Stimulated activated CD8-positive, alpha-beta memory T cell treated with anti-CD3 and anti-CD28 coated beads, Interleukin-12 subunit alpha, Interleukin-12 subunit beta, amount 100 ng/mL, for 24 hours (primary cell): ENCODE measurements around the gene TMEM144.
"Not testable (repeated sequence)": the region's sequence is repeated elsewhere in the genome, so short reads cannot be mapped to it uniquely, and the experiment has no call there.

ENCODE experiments used
- DNase-seq: peaks from one replicate; pipeline ENCODE4 v3.0.0-alpha.2; 2020; ENCODE audit errors: extremely low read depth

Gene TMEM144

DNA sequence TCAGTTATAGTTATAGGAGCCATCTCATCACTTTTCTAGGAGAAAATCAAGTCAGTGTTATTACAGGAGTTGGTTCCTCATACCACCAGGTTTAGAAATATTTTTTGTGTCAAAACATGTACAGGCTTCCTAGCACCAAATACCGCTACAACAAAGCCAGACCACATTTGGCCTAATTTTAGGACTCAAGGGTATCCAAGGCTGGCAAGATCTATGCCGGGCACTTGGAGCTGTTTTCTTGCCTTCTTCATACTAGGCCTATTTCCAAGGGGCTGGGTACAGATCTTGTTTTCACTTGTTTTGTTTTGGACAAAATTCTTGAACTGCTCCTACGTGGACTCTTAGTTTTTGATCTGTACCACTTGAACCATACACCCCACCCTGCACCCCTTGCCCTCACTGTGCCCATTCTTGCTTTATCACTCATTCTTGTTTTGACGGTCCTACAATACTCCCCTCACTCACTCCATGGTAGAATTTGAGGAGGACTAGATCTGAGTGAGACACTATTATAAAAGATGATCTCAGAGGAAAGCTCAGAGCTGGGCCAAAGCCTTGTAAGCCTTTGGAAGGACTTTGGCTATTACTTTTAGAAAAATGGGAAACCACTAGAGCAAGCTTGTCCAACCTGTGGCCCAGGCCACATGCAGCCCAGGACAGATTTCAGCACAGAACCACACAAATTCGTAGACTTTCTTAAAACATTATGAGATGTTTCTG lies 17.7 kb upstream of the TMEM144 start:
- DNase-seq: no peak

DNA sequence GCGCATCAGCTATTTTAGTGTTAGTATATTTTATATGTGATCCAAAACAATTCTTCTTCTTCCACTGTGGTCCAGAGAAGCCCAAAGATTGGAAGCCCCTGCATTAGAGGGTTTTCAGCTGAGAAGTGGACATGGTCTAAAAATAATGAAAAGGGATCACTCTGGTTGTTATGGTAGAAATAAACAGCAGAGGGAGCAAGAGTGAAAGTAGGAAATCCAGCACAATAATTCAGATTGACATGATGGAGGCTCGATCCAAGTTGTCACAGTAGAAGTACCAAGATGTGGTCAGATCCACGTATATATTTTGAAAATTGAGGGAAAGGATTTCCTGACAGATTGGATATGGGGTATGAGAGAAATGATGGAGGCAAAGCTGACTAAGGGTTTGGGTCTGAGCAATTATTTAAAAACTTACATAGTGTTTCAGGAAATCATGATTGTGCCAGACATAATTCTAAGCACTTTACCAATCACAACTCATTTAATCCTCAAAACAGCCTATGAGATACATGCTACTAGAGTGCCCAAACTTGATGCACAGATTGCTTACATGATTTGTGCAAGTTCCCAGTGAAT lies 17.0 kb upstream of the TMEM144 start:
- DNase-seq: no peak

DNA sequence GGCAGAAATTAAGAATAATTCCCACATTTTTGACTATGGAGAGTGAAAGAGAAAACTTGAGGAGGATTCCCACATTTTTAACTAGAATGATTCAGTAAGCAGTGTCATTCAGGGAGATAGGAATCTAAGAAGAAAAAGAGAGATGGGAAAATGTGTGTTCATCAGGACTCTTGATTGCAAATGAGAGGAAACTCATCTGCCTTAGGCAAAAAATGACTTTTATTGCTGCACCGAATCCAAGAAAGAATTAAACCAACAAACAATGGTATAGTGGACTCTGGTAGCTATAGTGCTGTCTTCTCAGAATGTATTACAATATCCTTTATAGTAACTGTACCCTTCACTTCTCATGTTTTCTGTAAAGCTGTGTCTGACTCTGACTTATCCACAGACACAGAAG lies 15.0 kb upstream of the TMEM144 start:
- DNase-seq: no peak

DNA sequence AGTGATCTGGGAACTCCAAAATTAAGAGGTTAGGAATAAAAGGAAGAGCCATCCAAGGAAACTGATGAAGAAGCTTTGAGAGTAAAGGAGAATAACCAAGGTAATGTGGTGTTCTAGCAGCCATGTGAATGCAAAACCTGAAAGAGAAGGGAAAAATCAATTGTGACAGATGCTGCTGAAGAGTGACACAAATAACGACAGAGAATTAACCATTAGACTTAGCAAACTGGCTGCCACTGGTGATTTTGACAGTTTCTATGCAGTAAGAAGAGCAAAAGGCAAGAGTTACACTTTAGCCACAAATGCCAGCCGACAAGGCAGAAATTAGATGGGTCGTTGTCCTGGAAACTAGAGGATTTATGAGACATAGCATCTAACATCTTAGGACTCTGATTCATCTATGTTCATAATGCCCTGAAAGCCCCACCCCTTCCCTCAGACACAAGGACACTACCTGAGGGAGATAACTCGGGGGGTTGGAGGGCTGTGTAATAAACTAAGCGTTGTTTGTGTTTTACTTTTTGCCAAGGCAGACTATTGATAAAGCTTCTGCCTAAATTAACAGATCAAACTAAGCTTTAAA lies 13.0 kb upstream of the TMEM144 start:
- DNase-seq: no peak

DNA sequence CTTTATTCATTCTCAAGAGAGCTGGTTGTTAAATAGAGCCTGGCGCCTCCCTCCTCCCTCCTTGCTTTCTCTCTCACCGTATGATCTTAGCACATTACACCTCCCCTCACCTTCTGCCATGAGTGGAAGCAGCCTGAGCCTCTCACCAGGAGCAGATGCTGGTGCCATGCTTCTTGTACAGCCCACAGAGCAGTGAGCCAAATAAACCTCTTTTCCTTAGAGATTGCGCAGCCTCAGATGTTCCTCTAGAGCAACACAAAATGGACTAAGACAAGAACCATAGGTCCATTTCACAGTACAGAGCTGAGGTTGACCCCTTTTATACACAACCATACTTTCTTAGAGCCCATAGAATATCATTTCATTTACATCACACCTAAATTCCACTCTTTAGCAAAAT lies 10.1 kb upstream of the TMEM144 start:
- no peak for DNase-seq

DNA sequence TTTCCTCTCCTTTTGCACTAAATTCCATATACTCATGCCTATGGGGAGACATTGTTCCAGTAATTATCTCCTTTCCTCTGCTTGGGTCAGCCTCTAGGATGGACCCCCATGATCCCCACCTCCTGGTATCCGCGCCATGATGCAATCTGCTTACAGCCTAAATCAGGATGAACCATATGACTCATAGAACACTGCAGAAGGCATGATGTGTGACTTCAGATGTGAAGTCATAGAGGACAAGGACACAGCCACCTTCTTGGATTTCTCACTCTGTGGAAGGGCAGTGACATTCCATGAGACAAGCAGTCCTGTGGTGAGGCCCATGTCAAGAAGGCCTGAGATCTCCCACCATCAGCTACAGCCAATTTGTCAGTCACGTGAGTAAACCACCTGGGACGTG lies 9.0 kb upstream of the TMEM144 start:
- no peak for DNase-seq

DNA sequence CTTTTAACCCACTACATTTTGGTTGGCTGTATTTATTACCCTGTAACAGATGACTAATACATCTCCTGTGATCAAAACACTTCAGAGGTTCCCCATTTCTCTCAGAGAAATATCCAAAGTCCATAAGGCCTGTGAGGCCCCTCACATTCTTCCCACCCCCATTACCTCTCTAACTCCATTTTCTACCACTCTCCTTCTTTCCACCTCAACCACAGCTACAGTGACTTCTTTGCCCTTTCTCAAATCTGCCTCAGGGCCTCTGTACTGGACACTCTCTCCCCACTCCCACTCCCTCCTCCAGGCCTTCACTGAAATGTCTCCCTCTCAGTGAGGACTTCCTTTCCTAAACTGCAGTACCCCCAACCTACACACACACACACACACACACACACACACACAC lies 8.4 kb upstream of the TMEM144 start:
- DNase-seq: no peak

DNA sequence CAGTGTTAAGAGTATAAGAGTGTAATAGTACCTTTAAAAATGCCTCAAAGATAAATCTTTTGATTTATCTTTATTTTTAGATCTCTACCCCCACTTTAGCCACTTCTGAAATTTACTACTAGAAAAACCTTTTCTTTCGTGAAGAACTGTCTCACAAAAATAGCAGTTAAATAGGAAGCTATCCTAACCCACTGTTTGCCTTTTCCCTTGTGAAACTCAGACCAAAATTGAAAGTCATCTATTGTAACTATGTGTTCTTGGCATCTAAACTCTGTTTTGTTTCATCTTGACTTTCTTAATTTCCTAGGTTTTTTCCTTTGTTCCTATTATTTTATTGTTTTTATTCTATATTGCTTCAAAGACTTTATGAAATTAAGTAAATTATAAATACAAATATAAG lies 7.8 kb upstream of the TMEM144 start:
- no peak for DNase-seq

DNA sequence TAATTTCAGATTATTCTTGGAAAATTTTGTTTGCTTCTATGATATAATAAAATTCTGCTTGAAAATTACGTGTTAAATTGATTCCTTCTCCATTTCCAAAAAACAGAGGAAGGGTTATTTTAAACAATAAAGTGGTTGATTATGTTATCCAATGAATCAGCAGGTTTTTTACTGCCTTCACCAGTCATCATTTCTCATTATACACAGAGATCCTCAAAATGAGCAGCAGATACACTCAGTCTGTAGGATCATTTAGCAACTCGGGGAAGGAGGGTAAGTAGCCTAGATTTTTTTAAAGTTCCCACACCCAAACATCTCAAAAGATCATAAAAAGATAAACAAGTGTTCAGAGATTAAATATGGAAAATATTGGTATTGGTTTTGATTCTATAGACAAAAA lies 6.8 kb upstream of the TMEM144 start:
- DNase-seq: no peak

DNA sequence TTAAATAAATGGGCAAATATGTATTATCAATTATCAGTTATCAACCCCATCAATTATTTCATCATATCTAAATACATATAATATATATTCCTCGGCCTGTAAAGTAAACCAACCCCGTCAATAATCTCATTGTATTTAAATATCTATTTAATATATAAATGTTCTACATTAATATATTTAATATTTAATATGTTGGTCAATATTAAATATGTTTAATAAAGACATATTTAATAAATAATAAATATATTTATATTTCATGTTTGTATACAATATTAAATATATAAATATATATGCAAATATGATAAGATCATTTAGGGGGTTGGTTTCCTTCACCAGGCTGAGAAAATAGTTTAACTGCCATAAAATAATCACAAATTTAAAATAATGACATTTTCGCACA lies 6.4 kb upstream of the TMEM144 start:
- DNase-seq: no peak

DNA sequence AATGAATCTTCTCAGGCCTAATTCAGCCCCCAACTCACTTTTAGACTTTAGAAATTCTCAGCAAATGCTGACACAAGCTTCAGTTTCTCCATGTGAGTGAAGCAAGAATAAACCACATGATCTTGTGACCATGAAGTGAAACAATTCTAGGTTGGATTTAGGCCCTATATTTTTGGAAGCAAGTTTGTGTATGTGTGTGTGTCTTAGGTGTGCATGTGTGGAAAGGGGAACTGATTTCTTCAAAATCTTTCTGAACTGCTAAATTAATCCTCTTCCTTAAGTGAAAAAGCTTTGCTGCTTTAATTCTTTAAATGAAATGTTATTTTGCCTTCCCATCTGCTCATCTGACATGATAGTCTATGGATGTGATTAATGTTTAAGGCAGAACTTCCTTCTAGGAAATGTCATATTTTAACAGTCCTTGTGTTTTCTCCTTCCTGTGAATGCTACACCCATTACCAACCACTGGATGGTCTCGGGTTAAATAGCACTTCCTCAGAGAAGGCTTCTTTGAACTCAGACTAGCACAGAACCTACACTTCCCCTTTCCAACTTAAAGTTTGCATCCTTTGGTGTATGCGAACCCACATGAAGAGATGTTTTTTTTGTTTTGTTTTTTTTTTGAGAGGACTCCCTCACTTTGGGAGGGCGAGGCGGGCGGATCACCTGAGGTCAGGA lies 1.2 kb upstream of the TMEM144 start:
- no peak for DNase-seq

DNA sequence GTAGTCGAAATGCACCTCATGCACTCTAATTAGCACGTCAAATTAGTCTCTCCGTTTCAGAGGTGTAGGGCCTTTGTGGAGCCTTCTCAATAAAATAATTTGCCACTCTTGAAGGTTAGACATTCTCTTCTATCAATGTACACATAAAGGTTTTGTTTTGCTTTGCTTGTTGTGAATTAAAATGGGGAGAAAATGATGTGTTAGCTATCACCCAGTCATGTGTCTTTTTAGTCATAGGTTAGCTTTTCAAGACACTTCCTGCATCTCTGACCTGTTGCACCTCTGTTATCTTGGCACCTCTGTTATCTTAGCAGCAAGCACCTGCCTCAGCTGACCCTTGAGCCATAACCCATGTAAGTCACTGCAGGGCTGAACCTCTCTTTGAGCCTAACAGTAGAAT lies 936 bp downstream of the TMEM144 start:
- no peak for DNase-seq

DNA sequence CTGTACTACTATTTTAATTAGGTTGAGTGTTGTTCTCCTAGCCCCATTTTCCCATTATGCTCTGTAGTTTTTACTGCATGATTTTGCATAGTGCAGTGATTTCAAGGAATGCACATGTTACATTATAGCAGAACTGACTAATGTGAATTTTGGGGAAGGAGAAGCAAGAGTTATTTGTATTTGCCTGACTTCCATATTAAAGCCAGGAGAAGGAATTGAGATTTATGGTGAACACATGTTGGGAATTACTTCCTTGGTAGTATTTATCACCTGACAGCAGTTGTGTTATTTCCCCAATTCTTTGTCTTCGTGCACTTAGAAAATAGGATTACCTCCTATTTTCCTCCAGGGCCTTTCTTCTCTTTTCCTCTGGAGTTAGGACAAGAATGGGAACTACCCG lies 3.2 kb downstream of the TMEM144 start:
- DNase-seq: no peak

DNA sequence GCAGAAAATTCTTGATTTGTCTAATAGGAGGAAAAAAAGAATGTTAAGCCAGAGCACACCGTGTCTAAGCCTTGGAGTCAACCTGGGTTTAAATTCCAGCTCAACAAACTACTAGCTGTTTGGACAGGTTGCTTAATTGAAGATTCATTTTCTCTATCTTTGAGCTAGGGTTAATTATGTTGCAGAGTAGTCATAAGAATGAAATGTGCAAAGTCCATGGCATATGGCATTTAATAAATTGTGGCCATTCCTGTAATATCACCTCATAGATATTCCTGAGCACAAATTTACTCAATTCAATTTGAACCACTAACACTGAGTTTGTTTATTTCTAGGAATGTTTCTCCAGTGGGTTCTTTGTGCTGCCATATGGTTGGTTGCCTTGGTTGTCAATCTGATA lies 4.6 kb downstream of the TMEM144 start:
- no peak for DNase-seq

DNA sequence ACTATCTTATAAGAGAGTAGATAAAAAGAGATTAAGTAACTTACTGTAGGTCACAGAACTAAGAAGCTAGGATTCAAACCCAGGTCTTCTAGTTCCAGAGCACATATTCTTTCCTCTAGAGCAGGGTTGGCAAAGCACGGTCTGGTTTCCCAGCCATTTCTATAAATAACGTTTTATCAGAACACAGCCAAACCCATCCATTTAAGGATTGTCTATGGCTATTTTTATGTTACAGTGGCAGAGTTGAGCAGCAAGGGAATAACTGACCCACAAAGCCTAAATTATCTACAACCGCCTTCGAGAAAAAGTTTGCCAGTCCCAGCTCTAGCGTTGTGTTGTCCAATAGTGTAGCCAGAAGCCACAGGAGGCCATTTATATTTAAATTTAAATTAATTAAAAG lies 7.5 kb downstream of the TMEM144 start:
- DNase-seq: no peak

DNA sequence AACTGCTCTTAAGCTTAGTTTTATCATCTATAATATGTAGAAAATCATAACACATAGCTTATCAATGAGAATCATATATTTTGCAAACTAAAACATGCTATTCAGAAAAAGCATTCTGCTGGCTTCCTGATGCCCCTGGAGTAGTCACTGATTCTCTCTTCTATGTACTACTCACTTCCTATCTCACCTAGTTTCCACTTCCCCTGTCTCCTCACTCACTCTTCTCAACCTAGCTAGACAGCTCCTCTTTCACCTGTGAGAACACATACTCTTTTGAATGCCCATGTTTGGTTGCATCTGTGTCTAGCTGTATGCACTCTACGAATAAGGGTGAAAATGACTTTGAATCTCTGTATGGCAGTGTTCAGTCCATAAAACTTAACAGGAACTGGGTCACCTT lies 9.3 kb downstream of the TMEM144 start:
- DNase-seq: no peak

DNA sequence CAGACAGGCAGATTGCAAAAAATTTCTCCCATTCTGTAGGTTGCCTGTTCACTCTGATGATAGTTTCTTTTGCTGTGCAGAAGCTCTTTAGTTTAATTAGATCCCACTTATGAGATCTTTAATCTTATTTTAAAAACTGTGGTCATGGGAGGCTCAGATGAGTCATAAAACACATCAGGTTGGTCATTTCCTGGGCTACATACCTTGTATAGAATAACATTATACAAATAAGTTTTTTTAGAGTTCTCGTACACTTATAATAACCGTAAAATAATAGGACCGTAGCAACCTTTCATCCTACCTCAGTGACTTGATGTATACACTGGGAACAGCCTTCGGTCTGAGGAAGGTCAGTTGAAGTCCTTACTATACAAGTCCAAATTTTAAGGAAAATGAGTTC lies 14.0 kb downstream of the TMEM144 start:
- DNase-seq: not testable (repeated sequence)

DNA sequence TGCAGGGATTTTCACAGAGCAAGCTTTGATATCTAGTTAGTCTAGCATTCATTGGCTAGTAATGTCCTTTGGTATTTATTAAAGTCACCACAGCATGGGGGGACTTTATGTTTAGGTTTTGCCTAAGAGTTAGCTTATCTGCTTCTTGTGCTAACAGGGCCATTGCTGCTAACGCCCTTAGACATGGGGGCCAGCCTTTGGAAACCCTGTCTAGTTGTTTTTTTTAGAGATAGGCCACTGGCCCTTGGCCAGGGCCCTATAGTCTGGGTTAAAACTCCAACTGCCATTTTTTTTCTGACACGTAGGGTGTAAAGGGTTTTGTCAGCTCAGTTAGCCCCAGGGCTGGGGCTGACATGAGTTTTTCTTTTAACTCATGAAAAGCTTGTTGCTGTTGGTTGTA lies 14.7 kb downstream of the TMEM144 start:
- DNase-seq: not testable (repeated sequence)

DNA sequence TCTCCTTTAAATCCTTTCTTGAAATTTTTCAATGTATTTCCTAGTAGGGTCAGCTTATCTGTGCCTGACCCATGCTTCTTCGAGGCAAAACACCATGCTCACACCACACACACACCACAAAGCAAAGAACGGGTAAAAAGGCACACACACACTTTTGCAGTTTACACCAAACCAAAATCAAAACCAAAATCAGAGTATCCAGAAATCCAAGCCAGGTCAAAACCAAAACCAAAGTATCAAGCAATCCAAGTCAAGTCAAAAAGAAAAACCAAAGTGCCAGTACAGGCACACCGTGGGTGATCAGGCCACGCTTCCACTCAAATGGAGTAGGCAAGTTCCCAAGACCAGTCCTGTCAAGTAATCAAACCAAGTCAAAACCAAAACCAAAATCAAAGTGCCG lies 17.6 kb downstream of the TMEM144 start:
- DNase-seq: not testable (repeated sequence)

DNA sequence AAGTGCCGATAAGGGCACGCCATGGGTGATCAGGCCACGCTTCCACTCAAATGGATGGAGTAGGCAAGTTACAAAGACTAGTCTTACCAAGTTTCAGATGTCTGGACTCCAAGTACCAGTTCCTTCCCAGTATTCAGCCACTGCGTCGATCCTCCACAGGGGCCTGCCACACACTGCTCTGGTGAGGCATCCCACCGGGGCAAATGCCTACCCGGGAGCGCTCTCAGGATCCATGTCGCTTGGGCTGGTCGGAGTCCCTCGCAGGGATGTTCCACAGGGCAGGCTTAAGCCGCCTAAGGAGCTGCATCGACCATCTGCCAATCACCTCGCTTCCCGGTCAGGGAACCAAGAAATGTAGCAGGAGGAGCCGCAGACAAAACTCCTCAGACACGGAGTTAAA lies 18.1 kb downstream of the TMEM144 start:
- DNase-seq: not testable (repeated sequence)

DNA sequence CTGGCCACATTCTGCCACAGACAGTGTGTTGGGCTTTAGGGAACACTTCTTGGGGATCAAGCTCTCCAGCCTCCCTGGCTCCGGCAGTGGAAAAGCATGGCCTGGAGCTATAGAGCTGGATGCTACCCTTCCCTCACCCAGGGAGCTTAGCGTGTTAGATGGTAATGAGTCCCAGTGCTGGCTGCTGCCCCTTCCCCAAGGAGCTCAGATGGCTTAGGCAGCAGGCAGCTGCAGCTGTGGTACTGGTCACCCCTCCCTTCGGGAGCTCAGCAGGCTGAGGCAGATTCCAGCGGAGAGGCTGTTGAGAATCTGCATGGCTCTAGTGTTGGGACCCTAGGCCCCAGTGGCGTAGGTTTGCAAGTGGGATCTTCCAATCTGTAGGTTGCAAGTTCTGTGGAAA lies 19.5 kb downstream of the TMEM144 start:
- DNase-seq: no peak

DNA sequence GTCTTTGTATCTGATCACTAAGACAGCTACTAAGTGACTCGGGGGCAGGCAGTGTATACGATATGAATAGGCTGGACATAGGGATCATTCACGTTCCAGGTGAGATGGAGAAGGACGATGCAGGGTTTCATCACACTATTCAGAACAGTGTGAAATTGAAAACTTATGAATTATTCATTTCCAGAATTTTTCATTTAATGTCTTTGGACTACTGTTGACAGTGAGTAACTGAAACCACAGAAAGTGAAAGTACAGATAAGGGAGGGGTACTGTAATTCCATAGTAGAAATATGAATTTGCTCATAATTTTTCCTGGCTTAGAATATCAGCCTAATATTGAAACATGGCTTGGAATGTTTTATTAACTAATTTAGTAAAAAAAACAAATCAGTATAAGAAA lies 24.4 kb downstream of the TMEM144 start:
- no peak for DNase-seq
